ENCODE results near the gene TEX28.
"Not testable (repeated sequence)": the region's sequence is repeated elsewhere in the genome, so short reads cannot be mapped to it uniquely, and the experiment has no call there.

The TEX28 gene

DNA sequence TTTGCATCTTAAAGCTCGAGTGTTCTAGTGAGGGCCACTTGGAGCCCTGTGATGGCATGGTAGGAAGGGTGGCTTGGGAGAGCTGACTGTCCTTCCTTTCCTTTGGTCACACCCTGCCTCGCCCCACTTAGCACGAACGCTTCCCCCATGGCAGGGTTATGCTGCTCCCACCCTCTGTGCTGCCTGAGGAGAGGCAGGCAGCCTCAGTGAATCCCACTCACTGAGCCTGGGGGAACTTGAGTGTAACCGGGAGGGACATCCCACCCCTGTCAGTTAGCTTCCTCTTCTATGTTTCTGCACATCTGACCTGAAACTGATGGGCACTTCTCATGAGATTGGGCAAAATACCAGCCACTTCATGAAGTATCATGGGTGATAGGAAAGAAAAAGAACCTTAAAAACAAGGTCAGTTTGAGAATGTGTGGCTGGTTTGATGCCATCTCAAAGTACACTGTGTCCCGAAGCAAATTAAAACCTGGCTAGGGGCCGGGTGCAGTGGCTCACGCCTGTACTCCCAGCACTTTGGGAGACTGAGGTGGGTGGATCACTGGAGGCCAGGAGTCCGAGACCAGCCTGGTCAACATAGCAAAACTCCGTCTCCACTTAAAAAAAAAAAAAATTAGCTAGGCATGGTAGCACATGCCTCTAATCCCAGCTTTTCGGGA, 10.7 kb upstream of the TEX28 start:
- DNase-seq (ENCODE audit: low read depth), result no peak
- H3K4me3 ChIP-seq (ENCODE audit: low read depth, low read length), result no peak overlapping the region
- TF ChIP-seq, protein P1, sequence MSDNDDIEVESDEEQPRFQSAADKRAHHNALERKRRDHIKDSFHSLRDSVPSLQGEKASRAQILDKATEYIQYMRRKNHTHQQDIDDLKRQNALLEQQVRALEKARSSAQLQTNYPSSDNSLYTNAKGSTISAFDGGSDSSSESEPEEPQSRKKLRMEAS (IDR thresholded peaks at IDR 0.05; ENCODE audit: low read depth, low read length), result no peak
- TF ChIP-seq POLR2A (IDR thresholded peaks at IDR 0.05; ENCODE audit: extremely low read depth, insufficient read length), result no peak
- TF ChIP-seq MYC (IDR thresholded peaks at IDR 0.05; ENCODE audit: low read depth, low read length), result no peak
- TF ChIP-seq, protein P2, sequence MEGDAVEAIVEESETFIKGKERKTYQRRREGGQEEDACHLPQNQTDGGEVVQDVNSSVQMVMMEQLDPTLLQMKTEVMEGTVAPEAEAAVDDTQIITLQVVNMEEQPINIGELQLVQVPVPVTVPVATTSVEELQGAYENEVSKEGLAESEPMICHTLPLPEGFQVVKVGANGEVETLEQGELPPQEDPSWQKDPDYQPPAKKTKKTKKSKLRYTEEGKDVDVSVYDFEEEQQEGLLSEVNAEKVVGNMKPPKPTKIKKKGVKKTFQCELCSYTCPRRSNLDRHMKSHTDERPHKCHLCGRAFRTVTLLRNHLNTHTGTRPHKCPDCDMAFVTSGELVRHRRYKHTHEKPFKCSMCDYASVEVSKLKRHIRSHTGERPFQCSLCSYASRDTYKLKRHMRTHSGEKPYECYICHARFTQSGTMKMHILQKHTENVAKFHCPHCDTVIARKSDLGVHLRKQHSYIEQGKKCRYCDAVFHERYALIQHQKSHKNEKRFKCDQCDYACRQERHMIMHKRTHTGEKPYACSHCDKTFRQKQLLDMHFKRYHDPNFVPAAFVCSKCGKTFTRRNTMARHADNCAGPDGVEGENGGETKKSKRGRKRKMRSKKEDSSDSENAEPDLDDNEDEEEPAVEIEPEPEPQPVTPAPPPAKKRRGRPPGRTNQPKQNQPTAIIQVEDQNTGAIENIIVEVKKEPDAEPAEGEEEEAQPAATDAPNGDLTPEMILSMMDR (IDR thresholded peaks at IDR 0.05; ENCODE audit: low read depth, low read length), result no peak

DNA sequence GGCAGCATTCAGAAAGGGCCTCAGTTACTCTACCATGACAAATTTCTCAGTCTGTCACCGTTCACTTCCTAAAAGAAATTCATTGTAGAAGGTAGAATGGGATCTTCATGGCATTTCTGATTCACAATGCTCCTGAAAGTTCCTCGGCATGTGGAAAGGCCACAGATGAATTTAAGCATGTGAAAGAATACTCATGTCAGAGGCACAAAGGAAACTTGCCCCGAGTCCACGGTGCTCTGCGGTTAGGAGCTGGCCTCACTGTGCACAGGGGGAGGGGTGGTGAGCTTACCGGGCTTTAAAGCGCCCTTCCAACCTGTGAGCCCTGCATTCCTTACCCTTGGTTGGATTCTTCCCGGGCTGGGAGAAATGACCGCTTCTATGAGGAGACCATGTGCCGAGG, 9.9 kb upstream of the TEX28 start:
- no peak overlapping the region for H3K4me3 ChIP-seq (ENCODE audit: low read depth, low read length)
- no peak for DNase-seq (ENCODE audit: low read depth)
- TF ChIP-seq MYC (IDR thresholded peaks at IDR 0.05; ENCODE audit: low read depth, low read length) (no peak), POLR2A (IDR thresholded peaks at IDR 0.05; ENCODE audit: extremely low read depth, insufficient read length) (no peak)

DNA sequence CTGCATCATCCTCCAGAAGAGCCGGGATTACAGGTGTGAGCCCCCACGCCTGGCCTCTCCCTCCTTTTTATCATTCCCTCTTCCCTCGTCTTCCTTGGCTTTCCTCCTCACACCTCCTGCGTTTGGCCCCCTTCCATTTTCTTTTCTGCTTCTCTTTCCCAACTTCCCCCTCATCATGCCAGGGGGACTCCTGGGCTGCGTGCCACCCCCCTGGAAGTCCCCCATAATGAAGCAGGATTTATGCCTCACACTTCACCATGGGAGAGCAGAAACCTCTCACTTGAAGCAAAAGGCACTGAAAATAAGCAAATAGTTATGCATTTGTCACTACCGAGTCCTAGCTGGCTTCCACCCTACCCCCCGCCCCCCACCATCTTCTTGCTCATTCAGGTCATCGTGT, 8.6 kb upstream of the TEX28 start:
- TF ChIP-seq, protein P1 (IDR thresholded peaks at IDR 0.05; ENCODE audit: low read depth, low read length), result no peak
- TF ChIP-seq MYC (IDR thresholded peaks at IDR 0.05; ENCODE audit: low read depth, low read length) (no peak), POLR2A (IDR thresholded peaks at IDR 0.05; ENCODE audit: extremely low read depth, insufficient read length) (no peak)
- TF ChIP-seq, protein P2 (IDR thresholded peaks at IDR 0.05; ENCODE audit: low read depth, low read length), result no peak
- no peak for DNase-seq (ENCODE audit: low read depth)

DNA sequence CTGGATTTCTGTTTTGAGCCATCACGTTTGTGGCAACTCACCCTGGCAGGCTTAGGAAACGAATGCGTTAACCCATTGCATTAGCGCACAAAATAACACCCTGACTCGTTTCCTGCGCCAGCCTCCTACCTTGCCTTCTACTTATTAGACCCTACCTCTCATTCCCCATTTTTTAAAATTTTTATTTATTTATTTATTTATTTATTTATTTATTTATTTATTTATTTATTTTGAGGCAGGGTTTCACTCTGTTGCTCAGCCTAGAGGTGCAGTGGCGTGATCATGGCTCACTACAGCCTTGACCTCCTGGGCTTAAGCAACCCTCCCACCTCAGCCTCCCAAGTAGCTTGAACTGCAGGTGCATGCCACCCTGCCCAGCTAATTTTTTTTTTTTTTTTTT, 8.1 kb upstream of the TEX28 start:
- not testable (repeated sequence) for H3K4me3 ChIP-seq (ENCODE audit: low read depth, low read length); DNase-seq (ENCODE audit: low read depth)

More for the DNA sequence above, 8.6 kb upstream of the TEX28 start:
- no peak overlapping the region for H3K4me3 ChIP-seq (ENCODE audit: low read depth, low read length)

DNA sequence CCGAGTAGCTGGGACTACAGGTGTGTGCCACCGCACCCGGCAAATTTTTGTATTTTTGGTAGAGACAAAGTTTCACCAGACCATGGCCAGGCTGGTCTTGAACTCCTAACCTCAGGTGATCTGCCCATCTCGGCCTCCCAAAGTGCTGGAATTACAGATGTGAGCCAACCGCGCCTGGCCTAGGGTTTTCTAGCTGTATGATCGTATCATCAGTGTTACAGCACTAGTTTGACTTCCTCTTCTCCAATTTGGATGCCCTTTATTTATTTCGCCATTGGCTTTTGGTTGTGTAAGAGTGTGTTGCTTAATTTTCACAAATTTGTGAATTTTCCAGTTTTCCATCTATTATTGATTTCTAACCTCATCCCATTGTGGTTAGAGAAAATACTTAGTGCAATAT, 5.9 kb upstream of the TEX28 start:
- TF ChIP-seq, protein P2 (IDR thresholded peaks at IDR 0.05; ENCODE audit: low read depth, low read length), result no peak
- no peak for TF ChIP-seq MYC (IDR thresholded peaks at IDR 0.05; ENCODE audit: low read depth, low read length)
- TF ChIP-seq, protein P1 (IDR thresholded peaks at IDR 0.05; ENCODE audit: low read depth, low read length), result no peak
- TF ChIP-seq POLR2A (IDR thresholded peaks at IDR 0.05; ENCODE audit: extremely low read depth, insufficient read length), result no peak
- peak; percentile 72 for DNase-seq (ENCODE audit: low read depth)
- H3K4me3 ChIP-seq (ENCODE audit: low read depth, low read length), result no peak overlapping the region

DNA sequence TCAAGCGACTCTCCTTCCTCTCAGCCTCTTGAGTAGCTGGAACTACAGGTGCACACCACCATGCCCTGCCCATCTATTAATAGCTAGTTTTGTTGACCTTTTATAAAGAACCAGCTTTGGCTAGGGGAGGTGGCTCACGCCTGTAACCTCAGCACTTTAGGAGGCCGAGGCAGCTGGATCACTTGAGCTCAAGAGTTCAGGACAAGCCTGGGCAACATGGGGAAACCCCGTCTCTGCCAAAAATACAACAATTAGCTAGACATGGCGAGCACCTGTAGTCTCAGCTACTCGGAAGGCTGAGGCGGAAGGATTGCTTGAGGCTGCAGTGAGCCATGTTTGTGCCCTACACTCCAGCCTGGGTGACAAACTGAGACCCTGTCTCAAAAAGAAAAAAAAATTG, 3.4 kb upstream of the TEX28 start:
- TF ChIP-seq, protein P2 (IDR thresholded peaks at IDR 0.05; ENCODE audit: low read depth, low read length), result no peak
- TF ChIP-seq POLR2A (IDR thresholded peaks at IDR 0.05; ENCODE audit: extremely low read depth, insufficient read length) (no peak), MYC (IDR thresholded peaks at IDR 0.05; ENCODE audit: low read depth, low read length) (no peak)
- TF ChIP-seq, protein P1 (IDR thresholded peaks at IDR 0.05; ENCODE audit: low read depth, low read length), result no peak
- H3K4me3 ChIP-seq (ENCODE audit: low read depth, low read length), result no peak overlapping the region
- no peak for DNase-seq (ENCODE audit: low read depth)

DNA sequence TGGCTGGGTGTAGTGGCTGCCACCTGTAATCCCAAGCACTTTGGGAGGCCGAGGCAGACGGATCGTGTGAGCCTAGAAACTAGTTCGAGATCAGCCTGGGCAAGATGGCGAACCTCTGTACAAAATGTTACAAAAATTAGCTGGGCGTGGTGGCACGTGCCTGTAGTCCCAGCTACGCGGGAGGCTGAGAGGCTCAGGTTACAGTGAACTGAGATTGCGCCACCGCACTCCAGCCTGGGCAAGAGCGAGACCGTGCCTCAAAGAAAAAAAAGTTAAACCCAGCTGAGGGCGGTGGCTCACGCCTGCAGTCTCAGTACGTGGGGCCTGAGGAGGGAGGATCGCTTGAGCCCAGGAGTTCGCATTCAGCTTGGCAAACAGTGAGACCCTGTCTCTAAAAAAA, 1.8 kb upstream of the TEX28 start:
- TF ChIP-seq, protein P2 (IDR thresholded peaks at IDR 0.05; ENCODE audit: low read depth, low read length), result no peak
- TF ChIP-seq, protein P1 (IDR thresholded peaks at IDR 0.05; ENCODE audit: low read depth, low read length), result no peak
- TF ChIP-seq POLR2A (IDR thresholded peaks at IDR 0.05; ENCODE audit: extremely low read depth, insufficient read length) (no peak), MYC (IDR thresholded peaks at IDR 0.05; ENCODE audit: low read depth, low read length) (no peak)
- no peak for DNase-seq (ENCODE audit: low read depth)

More for the DNA sequence above, 1.8 kb upstream of the TEX28 start:
- H3K4me3 ChIP-seq (ENCODE audit: low read depth, low read length), result no peak overlapping the region
